HPDE6-E6E7 (cell line): Measurements from ENCODE around the gene NUP98.
"Not testable (repeated sequence)": the region's sequence is repeated elsewhere in the genome, so short reads cannot be mapped to it uniquely, and the experiment has no call there.

ENCODE experiments used
- DNase-seq: peaks from one replicate; pipeline ENCODE4 v3.0.0; 2011; ENCODE audit warnings: missing footprints; ENCODE audit errors: extremely low spot score

The NUP98 gene

GRCh38 chr11:3799143-3799542 lies 1.8 kb upstream of the NUP98 start:
- no peak for DNase-seq

DNA sequence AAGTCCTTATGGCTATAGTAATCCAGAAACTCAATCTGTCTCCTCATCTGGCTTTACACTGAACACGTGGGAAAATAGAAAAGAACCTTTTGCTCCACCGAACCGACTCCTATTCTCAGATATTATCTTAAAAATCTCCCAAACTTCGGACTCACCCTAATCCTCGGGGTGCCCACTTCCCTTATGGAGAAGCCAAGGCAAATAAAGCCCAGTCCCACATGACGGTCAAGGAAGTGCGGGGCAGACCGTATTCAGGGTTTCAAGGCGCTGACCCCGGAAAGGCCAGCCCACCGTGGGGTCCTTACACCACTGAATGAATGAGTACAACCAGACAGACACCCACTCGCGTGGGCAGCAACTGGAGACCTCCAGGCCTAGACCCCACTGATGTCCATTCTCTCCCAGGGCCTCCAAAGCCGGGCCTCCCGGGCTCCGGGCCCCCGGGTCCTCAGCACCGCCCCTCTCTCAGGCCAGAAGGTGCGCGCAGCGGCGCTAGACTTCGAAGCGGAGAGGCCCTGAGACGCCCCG lies 489 bp downstream of the NUP98 start:
- no peak for DNase-seq

DNA sequence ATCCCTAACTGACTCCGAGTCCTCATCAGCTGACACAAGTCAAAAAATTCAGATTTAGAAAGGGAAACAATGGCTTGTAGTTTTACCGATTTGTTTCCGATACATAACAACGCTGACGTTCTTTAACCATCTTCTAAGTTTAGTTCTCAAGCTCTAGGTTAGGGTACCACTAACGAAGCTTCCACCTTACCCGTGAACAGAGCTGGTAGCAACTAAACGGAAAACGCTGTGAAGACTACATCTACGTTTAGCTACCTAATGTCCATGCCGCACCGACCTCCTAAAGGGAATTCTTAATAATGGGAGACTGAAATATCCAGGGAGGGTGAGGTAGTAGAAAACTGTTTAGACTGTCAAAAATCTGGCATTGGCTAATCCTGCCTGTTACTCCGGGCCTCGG lies 1.0 kb downstream of the NUP98 start:
- DNase-seq = no peak

- no peak for DNase-seq
Observed at GRCh38 chr11:3796002-3796311, 1.4 kb downstream of the NUP98 start.

GRCh38 chr11:3795131-3796001 lies 2.0 kb downstream of the NUP98 start:
- DNase-seq = no peak

DNA sequence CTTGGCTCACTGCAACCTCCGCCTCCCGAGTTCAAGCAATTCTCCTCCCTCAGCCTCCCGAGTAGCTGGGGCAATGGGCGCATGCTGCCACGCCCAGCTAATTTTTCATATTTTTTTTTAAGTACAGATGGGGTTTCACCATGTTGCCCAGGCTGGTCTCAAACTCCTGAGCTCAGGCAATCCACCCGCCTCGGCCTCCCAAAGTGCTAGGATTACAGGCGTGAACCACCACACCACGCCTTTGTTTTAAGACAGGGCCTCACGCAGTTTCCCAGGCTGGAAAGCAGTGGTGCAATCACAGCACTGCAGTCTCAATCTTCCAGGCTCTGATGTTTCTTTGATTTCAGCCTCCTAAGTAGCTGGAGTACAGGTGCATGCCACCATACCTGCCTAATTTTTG lies 3.0 kb downstream of the NUP98 start:
- DNase-seq = not testable (repeated sequence)

GRCh38 chr11:3786781-3787428 lies 10.4 kb downstream of the NUP98 start:
- no peak for DNase-seq

GRCh38 chr11:3783611-3784010 lies 13.7 kb downstream of the NUP98 start:
- DNase-seq = no peak

- DNase-seq = no peak
Observed at GRCh38 chr11:3782963-3783362, 14.4 kb downstream of the NUP98 start.

GRCh38 chr11:3781423-3781822 lies 15.9 kb downstream of the NUP98 start:
- no peak for DNase-seq

- DNase-seq = no peak
Observed at GRCh38 chr11:3775736-3776406, 21.5 kb downstream of the NUP98 start.

DNA sequence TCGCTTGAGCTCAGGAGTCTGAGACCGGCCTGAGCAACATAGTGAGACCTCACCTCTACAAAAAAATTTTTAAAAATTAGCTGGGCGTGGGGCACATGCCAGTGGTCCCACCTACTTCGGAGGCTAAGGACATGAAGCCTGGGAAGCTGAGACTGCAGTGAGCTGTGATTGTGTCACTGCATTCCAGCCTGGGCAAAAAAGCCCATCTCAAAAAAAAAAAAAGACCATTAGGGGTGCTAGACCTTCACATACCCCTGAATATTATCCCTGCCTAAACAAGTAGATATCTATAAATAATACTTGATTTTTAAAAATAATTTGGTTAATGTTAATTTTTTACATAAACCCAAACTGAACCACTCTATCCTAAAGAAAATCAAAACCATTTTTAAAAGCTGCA lies 24.2 kb downstream of the NUP98 start:
- DNase-seq = no peak

DNA sequence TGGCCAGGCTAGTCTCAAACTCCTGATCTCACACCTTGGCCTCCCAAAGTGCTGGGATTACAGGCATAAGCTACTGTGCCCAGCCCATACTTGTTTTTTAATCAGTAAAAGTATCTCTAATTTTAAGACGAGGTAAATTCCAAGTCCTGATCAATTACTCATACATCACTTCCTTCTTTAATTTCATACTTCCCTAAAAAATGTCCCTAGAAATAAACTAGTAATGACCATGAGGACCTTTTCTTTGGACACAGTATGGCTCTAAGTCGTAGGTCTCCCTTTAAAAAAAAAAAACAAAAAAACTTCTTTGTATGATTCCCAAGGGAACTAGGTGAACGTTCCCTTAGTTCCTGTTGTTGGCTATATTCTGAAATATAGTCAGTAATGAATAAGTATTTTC lies 29.8 kb downstream of the NUP98 start:
- no peak for DNase-seq

DNA sequence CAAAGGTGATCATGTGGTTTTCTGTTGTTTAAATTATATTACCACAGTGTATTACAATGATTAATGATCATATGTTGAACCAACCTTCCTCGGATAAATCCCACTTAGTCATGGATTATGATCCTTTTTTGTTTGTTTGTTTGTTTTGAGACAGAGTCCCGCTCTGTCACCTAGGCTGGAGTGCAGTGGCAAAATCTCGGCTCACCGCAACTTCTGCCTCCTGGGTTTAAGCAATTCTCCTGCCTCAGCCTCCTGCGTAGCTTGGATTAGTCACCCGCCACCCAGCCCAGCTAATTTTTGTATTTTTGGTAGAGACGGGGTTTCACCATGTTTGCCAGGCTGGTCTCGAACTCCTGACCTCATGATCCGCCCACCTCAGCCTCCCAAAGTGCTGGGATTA lies 30.5 kb downstream of the NUP98 start:
- not testable (repeated sequence) for DNase-seq

GRCh38 chr11:3764266-3764665 lies 33.1 kb downstream of the NUP98 start:
- DNase-seq = no peak

GRCh38 chr11:3755151-3755550 lies 42.2 kb downstream of the NUP98 start:
- no peak for DNase-seq

DNA sequence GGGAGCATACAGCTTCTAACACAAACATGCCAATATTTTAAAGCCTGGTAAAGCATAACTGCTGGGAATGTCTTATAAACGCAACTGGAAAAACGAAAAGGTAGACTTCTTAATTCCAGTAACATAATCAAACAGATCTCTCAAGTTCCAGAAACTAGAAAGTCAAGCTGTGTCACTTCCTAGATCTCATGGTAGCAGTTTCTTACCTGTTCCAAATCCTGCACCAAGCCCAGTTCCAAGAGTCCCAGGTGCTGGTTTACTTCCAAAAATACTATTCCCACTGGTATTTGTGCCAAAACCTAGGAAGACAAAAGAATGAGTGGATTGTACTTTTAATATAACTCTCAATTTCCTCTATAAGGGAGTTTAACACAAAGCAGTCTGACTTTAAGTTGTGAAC lies 44.2 kb downstream of the NUP98 start:
- DNase-seq = no peak

GRCh38 chr11:3747704-3748103 lies 49.6 kb downstream of the NUP98 start:
- DNase-seq = peak; percentile 58

GRCh38 chr11:3745161-3745560 lies 52.2 kb downstream of the NUP98 start:
- DNase-seq = peak; percentile 29

- DNase-seq = no peak
Observed at GRCh38 chr11:3738723-3739122, 58.6 kb downstream of the NUP98 start.

GRCh38 chr11:3738241-3738640 lies 59.1 kb downstream of the NUP98 start:
- DNase-seq = no peak

DNA sequence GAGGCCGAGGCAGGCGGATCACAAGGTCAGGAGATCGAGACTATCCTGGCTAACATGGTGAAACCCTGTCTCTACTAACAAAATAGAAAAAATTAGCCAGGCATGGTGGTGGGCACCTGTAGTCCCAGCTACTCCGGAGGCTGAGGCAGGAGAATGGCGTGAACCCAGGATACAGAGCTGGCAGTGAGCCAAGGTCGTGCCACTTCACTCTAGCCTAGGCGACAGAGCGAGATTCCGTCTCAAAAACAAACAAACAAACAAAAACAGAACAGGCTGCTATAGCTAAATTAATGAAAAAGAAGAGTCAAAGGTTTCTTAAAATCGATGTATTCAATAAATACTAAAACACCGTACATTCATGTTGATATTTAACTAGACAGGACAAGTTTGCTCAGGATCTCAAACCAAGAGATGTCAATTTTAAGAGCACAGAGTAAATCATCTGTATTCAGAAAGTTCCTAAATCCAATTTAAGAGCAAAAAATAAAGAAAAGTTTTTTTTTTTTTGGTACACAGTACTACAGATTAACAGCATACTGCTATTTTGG lies 59.9 kb downstream of the NUP98 start:
- DNase-seq = no peak
